Endodermal cell (in vitro differentiated cells): ENCODE results near the gene HSF4. TPM values are rescaled to one million over a fixed set of nuclear protein-coding genes. Genes with fewer than 3 reads are reported as not detected.

ENCODE experiments used
- DNase-seq: peaks from one replicate; pipeline ENCODE4 v3.0.0-alpha.2; 2017
- H3K27ac ChIP-seq: 2 replicates; pipeline ENCODE4 v1.5.1; 2013; ENCODE audit warnings: mild to moderate bottlenecking, low read depth, low read length, moderate library complexity
- H3K27me3 ChIP-seq: 2 replicates; pipeline ENCODE4 v1.6.1; 2013; ENCODE audit warnings: mild to moderate bottlenecking, low read length, moderate library complexity; ENCODE audit not compliant: insufficient read depth, control insufficient read depth, poor library complexity, severe bottlenecking
- H3K36me3 ChIP-seq: 2 replicates; pipeline ENCODE4 v1.7.0; 2013; ENCODE audit warnings: mild to moderate bottlenecking, low read length, moderate library complexity; ENCODE audit not compliant: control insufficient read depth, insufficient read depth
- H3K4me1 ChIP-seq: one replicate; pipeline ENCODE4 v1.7.0; 2013; ENCODE audit warnings: low read length; ENCODE audit not compliant: control insufficient read depth, insufficient read depth
- H3K4me3 ChIP-seq: 2 replicates; pipeline ENCODE4 v1.5.1; 2013; ENCODE audit warnings: mild to moderate bottlenecking, low read length, moderate library complexity
- H3K9ac ChIP-seq: 2 replicates; pipeline ENCODE4 v1.6.1; 2013; ENCODE audit warnings: mild to moderate bottlenecking, low read length, moderate library complexity; ENCODE audit not compliant: poor library complexity, severe bottlenecking; ENCODE audit errors: extremely low read depth
- H3K9me3 ChIP-seq: 2 replicates; pipeline ENCODE4 v1.6.1; 2013; ENCODE audit warnings: mild to moderate bottlenecking, low read length, moderate library complexity; ENCODE audit not compliant: control insufficient read depth
- H3K27ac Mint-ChIP-seq: 2 replicates; pipeline ENCODE4 v1.8.0; 2020; ENCODE audit warnings: mixed read lengths
- H3K27me3 Mint-ChIP-seq: 2 replicates; pipeline ENCODE4 v1.8.0; 2021; ENCODE audit warnings: mild to moderate bottlenecking, mixed read lengths; ENCODE audit not compliant: insufficient read depth
- H3K36me3 Mint-ChIP-seq: 2 replicates; pipeline ENCODE4 v1.8.0; 2020; ENCODE audit warnings: low read depth, mixed read lengths
- H3K4me1 Mint-ChIP-seq: 2 replicates; pipeline ENCODE4 v1.8.0; 2020; ENCODE audit warnings: mixed read lengths
- H3K4me3 Mint-ChIP-seq: 2 replicates; pipeline ENCODE4 v1.8.0; 2020; ENCODE audit warnings: mild to moderate bottlenecking, moderate library complexity, mixed read lengths
- H3K9me3 Mint-ChIP-seq: 2 replicates; pipeline ENCODE4 v1.8.0; 2020; ENCODE audit warnings: mild to moderate bottlenecking, mixed read lengths
- CTCF ChIP-seq: fragments of 200-600 bp; sonication (generic); conservative IDR thresholded peaks from 2 replicates; pipeline ENCODE4 v1.5.0; 2021; ENCODE audit warnings: antibody characterized with exemption, mild to moderate bottlenecking
- WGBS, 2 experiments: methylation state at CpG; one replicate each; pipeline versions ENCODE4 v1.1.5 to v1.1.7; 2013; ENCODE audit warnings: missing lambda C conversion rate in 2 of 2, mixed read lengths in 1 of 2; ENCODE audit not compliant: insufficient coverage in 1 of 2, insufficient read length in 1 of 2; 5-methylcytosine and 5-hydroxymethylcytosine counted together
- total RNA-seq, 2 donors: library from RNA; stranded (reverse); fragmentation: NEBNext Ultra II Directional in 1 of 2; extraction: Animal tissue kit (Norgen Biotek cat#: 25700) in 1 of 2; gene quantifications; 2 replicates in 1 of 2; 3 replicates in 1 of 2; pipeline ENCODE4 v1.2.1, GENCODE V29; 2021

The HSF4 gene
- total RNA-seq, 2 donors from 2014 or later = 2.0 to 6.8 TPM

GRCh38 chr16:67163164-67163998 is 1.2 kb upstream of the HSF4 start:
- Histone ChIP-seq H3K27me3 (peaks cover 100% of the 10 kb centered on the region), H3K9me3 (no peaks in the 10 kb centered on the region), H3K4me3 (peak overlapping the region; percentile 66), H3K36me3 (no peaks in the 10 kb centered on the region), H3K4me1 (no peaks in the 10 kb centered on the region), H3K27ac (no peak overlapping the region), H3K9ac (no peak overlapping the region)
- 2 to 3% methylated on average over 43 to 99 of the region's 99 CpGs for WGBS, 2 experiments
- peak; percentile 82 for DNase-seq
- H3K4me1 Mint-ChIP-seq = no peaks in the 10 kb centered on the region
- H3K27me3 Mint-ChIP-seq = peaks cover 97% of the 10 kb centered on the region
- peaks cover 2% of the 10 kb centered on the region for H3K9me3 Mint-ChIP-seq
- no peak for TF ChIP-seq CTCF
- H3K4me3 Mint-ChIP-seq = peak overlapping the region; percentile 21
- no peaks in the 10 kb centered on the region for H3K36me3 Mint-ChIP-seq
- H3K27ac Mint-ChIP-seq = no peak overlapping the region

GRCh38 chr16:67163999-67164558 is 466 bp upstream of the HSF4 start:
- Histone ChIP-seq H3K4me1 (no peaks in the 10 kb centered on the region), H3K4me3 (peak overlapping the region; percentile 66), H3K27me3 (peaks cover 100% of the 10 kb centered on the region), H3K9ac (no peak overlapping the region), H3K27ac (no peak overlapping the region), H3K36me3 (no peaks in the 10 kb centered on the region), H3K9me3 (no peaks in the 10 kb centered on the region)
- Mint-ChIP-seq H3K27me3 (peaks cover 97% of the 10 kb centered on the region), H3K27ac (no peak overlapping the region), H3K36me3 (no peaks in the 10 kb centered on the region), H3K9me3 (peaks cover 2% of the 10 kb centered on the region), H3K4me1 (no peaks in the 10 kb centered on the region), H3K4me3 (peak overlapping the region; percentile 21)
- WGBS, 2 experiments = 0 to 4% methylated on average over 4 to 32 of the region's 34 CpGs
- no peak for TF ChIP-seq CTCF
- DNase-seq = peak; percentile 66

DNA sequence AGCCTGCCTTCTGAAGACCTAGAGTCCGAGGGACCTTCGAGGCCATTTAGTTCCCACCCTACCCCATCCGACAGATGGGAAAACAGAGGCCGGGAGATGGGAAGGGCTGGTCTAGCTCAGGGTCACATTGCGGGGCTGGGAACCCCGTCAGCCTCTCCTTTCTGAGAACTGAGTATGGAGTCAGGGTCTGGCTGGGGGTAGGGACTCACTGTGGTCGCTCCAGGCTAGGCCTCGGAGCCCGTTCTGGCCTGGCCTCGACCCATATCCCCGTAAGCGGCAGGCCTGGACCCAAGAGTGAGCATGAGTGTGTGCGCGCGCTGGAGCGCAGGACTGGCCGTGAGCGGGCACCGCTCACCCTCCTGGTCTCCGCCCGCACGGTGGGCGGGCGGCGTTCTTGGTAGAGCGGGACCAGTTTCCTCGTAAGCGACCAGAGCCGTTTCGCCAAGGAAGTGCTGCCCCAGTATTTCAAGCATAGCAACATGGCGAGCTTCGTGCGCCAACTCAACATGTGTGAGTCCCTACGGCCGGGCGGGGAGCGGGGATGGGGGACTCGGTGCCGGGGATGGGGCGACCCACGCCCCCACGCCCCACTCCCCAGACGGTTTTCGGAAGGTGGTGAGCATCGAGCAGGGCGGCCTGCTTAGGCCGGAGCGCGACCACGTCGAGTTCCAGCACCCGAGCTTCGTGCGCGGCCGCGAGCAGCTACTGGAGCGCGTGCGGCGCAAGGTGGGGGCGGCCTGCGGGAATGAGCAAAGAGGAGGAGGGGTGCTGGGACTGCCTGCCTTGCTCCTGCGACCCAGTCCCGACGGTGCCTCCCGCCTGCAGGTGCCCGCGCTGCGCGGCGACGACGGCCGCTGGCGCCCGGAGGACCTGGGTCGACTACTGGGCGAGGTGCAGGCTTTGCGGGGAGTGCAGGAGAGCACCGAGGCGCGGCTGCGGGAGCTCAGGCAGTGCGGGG is 855 bp downstream of the HSF4 start:
- WGBS, 2 experiments = 7 to 9% methylated on average over 22 to 84 of the region's 85 CpGs
- no peaks in the 10 kb centered on the region for H3K4me1 ChIP-seq
- peak; percentile 76 for DNase-seq
- no peaks in the 10 kb centered on the region for H3K36me3 ChIP-seq
- H3K9me3 ChIP-seq = no peaks in the 10 kb centered on the region
- no peak for TF ChIP-seq CTCF
- H3K9ac ChIP-seq = no peak overlapping the region
- H3K27ac Mint-ChIP-seq = no peak overlapping the region
- H3K36me3 Mint-ChIP-seq = no peaks in the 10 kb centered on the region
- H3K4me3 Mint-ChIP-seq = no peak overlapping the region
- peaks cover 97% of the 10 kb centered on the region for H3K27me3 ChIP-seq
- H3K4me1 Mint-ChIP-seq = peaks cover 4% of the 10 kb centered on the region
- no peak overlapping the region for H3K27ac ChIP-seq
- H3K4me3 ChIP-seq = no peak overlapping the region
- H3K9me3 Mint-ChIP-seq = peaks cover 2% of the 10 kb centered on the region
- peaks cover 95% of the 10 kb centered on the region for H3K27me3 Mint-ChIP-seq
